Endothelial cell of umbilical vein (primary cell): ENCODE results near the gene ZER1.

Experiments
- GATA2 ChIP-seq: IDR thresholded peaks from 2 replicates; pipeline ENCODE4 v1.7.0; 2011; ENCODE audit warnings: low read depth, mild to moderate bottlenecking, moderate library complexity, mixed read lengths, low read length; ENCODE audit not compliant: insufficient read length, insufficient read depth
- MYC ChIP-seq: IDR thresholded peaks from one replicate; pipeline ENCODE4 v1.6.1; 2011; ENCODE audit warnings: mild to moderate bottlenecking, low read depth, low read length
- TF ChIP-seq, protein P1 (sequence below), 2 donors: IDR thresholded peaks; 1 replicate in 1 of 2; 2 replicates in 1 of 2; pipeline ENCODE4 v1.5.1; 2011; ENCODE audit warnings: low read length in 2 of 2, mild to moderate bottlenecking in 2 of 2, moderate library complexity in 2 of 2, control low read depth in 1 of 2, inconsistent platforms in 1 of 2, low read depth in 1 of 2; ENCODE audit not compliant: insufficient read depth in 1 of 2; ENCODE audit errors: extremely low read depth in 1 of 2

DNA sequence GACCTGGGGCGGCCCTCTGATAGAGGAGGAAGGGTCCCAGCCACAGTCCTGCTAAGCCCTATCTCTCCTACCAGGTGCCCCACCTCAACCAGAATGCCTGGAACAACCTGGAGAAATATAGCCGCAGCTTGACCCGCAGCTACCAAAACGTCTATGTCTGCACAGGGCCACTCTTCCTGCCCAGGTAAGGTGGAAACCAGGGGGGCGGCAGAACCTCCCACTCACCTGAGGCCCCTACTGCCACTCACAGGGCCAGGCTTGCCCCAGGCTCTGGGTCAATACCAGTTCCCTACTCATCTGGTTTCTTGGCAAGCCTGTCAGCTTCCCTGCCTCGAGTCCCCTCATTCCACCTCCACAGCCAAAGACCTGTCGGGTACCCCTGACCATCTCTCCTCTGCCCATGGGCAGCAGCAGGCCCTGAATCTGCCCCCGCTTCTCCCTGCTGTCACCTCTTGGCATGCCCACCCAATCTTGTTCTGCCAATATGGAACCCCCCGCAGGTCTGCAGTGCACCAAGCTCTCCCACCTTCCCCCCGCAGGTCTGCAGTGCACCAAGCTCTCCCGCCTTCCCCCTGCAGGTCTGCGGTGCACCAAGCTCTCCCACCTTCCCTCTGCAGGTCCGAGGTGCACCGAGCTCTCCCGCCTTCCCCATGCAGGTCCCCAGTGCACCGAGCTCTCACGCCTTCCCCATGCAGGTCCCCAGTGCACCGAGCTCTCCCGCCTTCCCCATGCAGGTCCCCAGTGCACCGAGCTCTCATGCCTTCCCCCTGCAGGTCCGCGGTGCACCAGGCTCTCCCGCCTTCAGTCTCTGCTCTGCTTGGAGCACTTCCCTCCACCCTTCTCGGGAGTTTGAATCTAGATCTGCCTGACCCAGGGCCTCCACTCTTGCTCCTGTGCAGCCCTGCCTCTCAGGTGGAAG is 49.2 kb upstream of the ZER1 start:
- TF ChIP-seq, protein P1, sequence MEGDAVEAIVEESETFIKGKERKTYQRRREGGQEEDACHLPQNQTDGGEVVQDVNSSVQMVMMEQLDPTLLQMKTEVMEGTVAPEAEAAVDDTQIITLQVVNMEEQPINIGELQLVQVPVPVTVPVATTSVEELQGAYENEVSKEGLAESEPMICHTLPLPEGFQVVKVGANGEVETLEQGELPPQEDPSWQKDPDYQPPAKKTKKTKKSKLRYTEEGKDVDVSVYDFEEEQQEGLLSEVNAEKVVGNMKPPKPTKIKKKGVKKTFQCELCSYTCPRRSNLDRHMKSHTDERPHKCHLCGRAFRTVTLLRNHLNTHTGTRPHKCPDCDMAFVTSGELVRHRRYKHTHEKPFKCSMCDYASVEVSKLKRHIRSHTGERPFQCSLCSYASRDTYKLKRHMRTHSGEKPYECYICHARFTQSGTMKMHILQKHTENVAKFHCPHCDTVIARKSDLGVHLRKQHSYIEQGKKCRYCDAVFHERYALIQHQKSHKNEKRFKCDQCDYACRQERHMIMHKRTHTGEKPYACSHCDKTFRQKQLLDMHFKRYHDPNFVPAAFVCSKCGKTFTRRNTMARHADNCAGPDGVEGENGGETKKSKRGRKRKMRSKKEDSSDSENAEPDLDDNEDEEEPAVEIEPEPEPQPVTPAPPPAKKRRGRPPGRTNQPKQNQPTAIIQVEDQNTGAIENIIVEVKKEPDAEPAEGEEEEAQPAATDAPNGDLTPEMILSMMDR (IDR thresholded peaks at IDR 0.05; ENCODE audit: extremely low read depth in 1 of 2, insufficient read depth in 1 of 2, low read depth in 1 of 2, low read length in 2 of 2), result no peak
- TF ChIP-seq MYC (no peak), GATA2 (no peak)
